ENCODE results near the gene ARSI.

Gene ARSI

GRCh38 chr5:150271923-150272322 lies 30.8 kb downstream of the ARSI start:
- no peak overlapping the region for H3K27ac ChIP-seq
- TF ChIP-seq CTCF (IDR thresholded peaks at IDR 0.05): no peak
- H3K27me3 ChIP-seq: no peaks in the 10 kb centered on the region
- H3K4me1 ChIP-seq (ENCODE audit: control insufficient read depth in 1 of 2, insufficient read depth in 1 of 2, low read depth in 1 of 2, low read length in 1 of 2): no peaks in the 10 kb centered on the region
- no peak overlapping the region for H3K4me3 ChIP-seq (ENCODE audit: low read depth in 1 of 2, low read length in 1 of 2)
- H3K36me3 ChIP-seq: no peaks in the 10 kb centered on the region
- no peaks in the 10 kb centered on the region for H3K9me3 ChIP-seq

GRCh38 chr5:150271296-150271692 lies 31.4 kb downstream of the ARSI start:
- Histone ChIP-seq H3K27me3 (no peaks in the 10 kb centered on the region), H3K4me3 (ENCODE audit: low read depth in 1 of 2, low read length in 1 of 2) (no peak overlapping the region), H3K9me3 (no peaks in the 10 kb centered on the region), H3K27ac (no peak overlapping the region), H3K36me3 (no peaks in the 10 kb centered on the region), H3K4me1 (ENCODE audit: control insufficient read depth in 1 of 2, insufficient read depth in 1 of 2, low read depth in 1 of 2, low read length in 1 of 2) (no peaks in the 10 kb centered on the region)
- TF ChIP-seq CTCF (IDR thresholded peaks at IDR 0.05): no peak

GRCh38 chr5:150270541-150271295 lies 32.0 kb downstream of the ARSI start:
- H3K4me3 ChIP-seq (ENCODE audit: low read depth in 1 of 2, low read length in 1 of 2): no peak overlapping the region
- no peak overlapping the region for H3K27ac ChIP-seq
- no peaks in the 10 kb centered on the region for H3K27me3 ChIP-seq
- H3K36me3 ChIP-seq: no peaks in the 10 kb centered on the region
- no peaks in the 10 kb centered on the region for H3K4me1 ChIP-seq (ENCODE audit: control insufficient read depth in 1 of 2, insufficient read depth in 1 of 2, low read depth in 1 of 2, low read length in 1 of 2)
- TF ChIP-seq CTCF (IDR thresholded peaks at IDR 0.05): no peak
- no peaks in the 10 kb centered on the region for H3K9me3 ChIP-seq

GRCh38 chr5:150266871-150267291 lies 35.8 kb downstream of the ARSI start:
- Histone ChIP-seq H3K4me1 (ENCODE audit: control insufficient read depth in 1 of 2, insufficient read depth in 1 of 2, low read depth in 1 of 2, low read length in 1 of 2) (no peaks in the 10 kb centered on the region), H3K27me3 (no peaks in the 10 kb centered on the region), H3K27ac (no peak overlapping the region), H3K4me3 (ENCODE audit: low read depth in 1 of 2, low read length in 1 of 2) (no peak overlapping the region), H3K9me3 (no peaks in the 10 kb centered on the region), H3K36me3 (no peaks in the 10 kb centered on the region)
- no peak for TF ChIP-seq CTCF (IDR thresholded peaks at IDR 0.05)

- no peak overlapping the region for H3K27ac ChIP-seq
- no peak overlapping the region for H3K4me3 ChIP-seq (ENCODE audit: low read depth in 1 of 2, low read length in 1 of 2)
- no peaks in the 10 kb centered on the region for H3K4me1 ChIP-seq (ENCODE audit: control insufficient read depth in 1 of 2, insufficient read depth in 1 of 2, low read depth in 1 of 2, low read length in 1 of 2)
- no peak for TF ChIP-seq CTCF (IDR thresholded peaks at IDR 0.05)
- no peaks in the 10 kb centered on the region for H3K27me3 ChIP-seq
- H3K9me3 ChIP-seq: no peaks in the 10 kb centered on the region
- H3K36me3 ChIP-seq: no peaks in the 10 kb centered on the region
Observed at GRCh38 chr5:150265870-150266383, 36.8 kb downstream of the ARSI start.
